Effector memory CD4-positive, alpha-beta T cell (primary cell): Measurements from ENCODE around the gene HLA-DMA.

Experiments used
- DNase-seq, 3 donors: peaks; one replicate each; pipeline ENCODE4 v3.0.0-alpha.2; 2020
- H3K27ac ChIP-seq: 2 replicates; pipeline ENCODE4 v1.7.0; 2013; ENCODE audit warnings: mild to moderate bottlenecking, low read length, moderate library complexity; ENCODE audit not compliant: insufficient read depth, poor library complexity, severe bottlenecking
- H3K27me3 ChIP-seq: replicated peaks from 2 replicates; pipeline ENCODE4 v1.7.0; 2013; ENCODE audit warnings: mild to moderate bottlenecking, low read length; ENCODE audit not compliant: insufficient read depth, control insufficient read depth, poor library complexity, severe bottlenecking
- H3K36me3 ChIP-seq: 2 replicates; pipeline ENCODE4 v1.7.0; 2013; ENCODE audit warnings: mild to moderate bottlenecking, low read length, moderate library complexity; ENCODE audit not compliant: control insufficient read depth, insufficient read depth
- H3K4me1 ChIP-seq: 2 replicates; pipeline ENCODE4 v1.7.0; 2013; ENCODE audit warnings: low read length, mild to moderate bottlenecking; ENCODE audit not compliant: control insufficient read depth, insufficient read depth, poor library complexity, severe bottlenecking
- H3K4me3 ChIP-seq: 2 replicates; pipeline ENCODE4 v1.7.0; 2013; ENCODE audit warnings: low read length, low read depth, mild to moderate bottlenecking; ENCODE audit not compliant: insufficient read depth, poor library complexity, severe bottlenecking
- H3K9me3 ChIP-seq: 2 replicates; pipeline ENCODE4 v1.7.0; 2013; ENCODE audit warnings: mild to moderate bottlenecking, low read length, moderate library complexity; ENCODE audit not compliant: control insufficient read depth
- total RNA-seq, 3 donors: gene quantifications; one replicate each; lab custom pipeline; 2026; lab: John Stamatoyannopoulos, UW

The HLA-DMA gene
- total RNA-seq = 6.1 to 14.1 (median 6.5) reads per million in 3 donors

DNA sequence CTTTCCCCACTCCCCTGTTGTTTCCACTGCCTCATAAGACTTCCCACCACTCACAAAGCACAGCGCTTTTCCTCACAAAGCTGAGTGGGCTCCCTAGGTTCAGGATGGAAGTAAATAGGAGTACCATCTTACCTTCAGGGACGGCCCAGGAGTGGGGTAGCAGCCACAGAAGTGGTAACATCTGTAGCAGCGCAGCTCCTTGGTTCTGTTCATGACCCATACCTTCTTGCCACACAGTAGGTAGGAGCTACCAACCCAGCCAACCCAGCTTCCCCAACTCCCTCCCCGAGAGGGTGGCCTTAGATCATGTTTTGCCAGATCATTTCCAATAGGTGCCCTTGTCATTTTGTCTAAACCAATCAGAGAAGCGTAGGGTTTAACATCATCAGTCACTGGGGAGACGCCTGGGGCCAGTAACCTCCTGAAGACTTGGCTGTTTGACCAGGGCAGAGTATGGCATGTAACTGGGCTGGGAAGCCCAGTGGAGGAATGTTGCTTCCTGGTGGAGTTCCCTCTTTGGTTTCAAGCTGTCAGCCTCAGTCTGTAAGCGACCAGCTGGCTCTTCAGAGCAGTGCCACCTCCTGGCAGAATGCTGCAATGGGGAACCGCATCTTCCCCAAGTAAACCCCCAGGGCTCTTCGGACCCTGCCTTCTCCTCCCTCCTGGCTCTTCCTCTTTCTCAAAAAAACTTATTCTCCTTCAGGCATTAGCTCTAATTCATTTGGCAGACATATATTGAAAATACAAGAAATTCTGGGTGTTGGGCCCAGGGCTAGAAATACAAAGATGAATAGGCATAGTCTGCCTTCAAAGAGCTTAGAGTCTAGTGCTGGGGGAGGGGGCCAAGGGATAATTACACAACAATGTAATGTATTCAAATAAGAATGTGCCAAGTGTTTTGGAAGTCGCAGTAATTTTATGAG, at the start of gene HLA-DMA:
Gene HLA-DMA (minus strand): TSS at position 281 of the 923 bp plus-strand sequence. CDS start 61 bp downstream, at position 220.
- DNase-seq = peak; percentile 52 to 70 (median 70)
- no peaks in the 10 kb centered on the region for H3K27me3 ChIP-seq
- peak within 1 kb of the TSS; percentile 37 for H3K4me3 ChIP-seq
- H3K4me1 ChIP-seq = peaks cover 7% of the 10 kb centered on the region
- no peaks in the 10 kb centered on the region for H3K36me3 ChIP-seq
- H3K9me3 ChIP-seq = no peaks in the 10 kb centered on the region
- peak within 1 kb of the TSS; percentile 19 for H3K27ac ChIP-seq

DNA sequence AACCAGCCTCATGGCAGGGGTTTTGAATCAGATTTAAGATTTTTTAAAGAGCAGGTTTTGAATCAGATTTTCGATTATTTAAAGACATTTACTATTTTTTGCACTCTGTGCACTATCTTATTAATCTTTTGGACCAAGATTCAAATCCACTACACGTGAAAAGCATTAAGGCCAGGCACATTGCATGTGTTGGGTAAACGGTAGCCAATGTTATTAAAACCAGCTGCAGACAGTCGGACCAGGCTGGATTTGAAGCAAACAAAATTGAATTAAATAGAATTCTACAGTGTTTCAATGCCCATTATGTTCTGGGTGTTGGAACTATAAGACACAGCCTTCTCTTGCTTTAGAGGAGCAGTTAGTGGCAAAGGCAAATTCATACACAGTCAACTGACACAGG, 48.8 kb upstream of the HLA-DMA start:
- Histone ChIP-seq H3K9me3 (no peaks in the 10 kb centered on the region), H3K27ac (no peak overlapping the region), H3K4me1 (no peaks in the 10 kb centered on the region), H3K36me3 (no peaks in the 10 kb centered on the region), H3K4me3 (no peak overlapping the region), H3K27me3 (no peaks in the 10 kb centered on the region)
- no peak for DNase-seq

DNA sequence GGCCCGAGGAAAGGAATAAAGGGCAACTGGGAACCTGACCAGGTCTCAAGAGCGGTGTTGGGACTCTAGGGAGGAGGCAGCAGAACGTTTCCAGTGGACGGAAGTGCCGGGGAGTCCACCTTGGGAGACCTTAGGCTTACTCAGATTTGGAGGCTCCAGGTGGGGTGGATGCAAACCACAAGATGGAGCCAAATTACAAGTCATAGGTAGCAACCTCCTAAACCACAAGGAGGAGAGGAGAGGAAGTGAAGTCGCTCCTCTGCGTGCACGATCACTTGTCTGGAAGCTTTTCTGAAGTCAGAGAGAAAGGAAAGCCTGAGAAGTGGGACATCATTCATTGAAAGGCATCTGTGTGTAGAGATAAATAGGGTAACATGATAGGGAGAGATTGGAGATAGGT, 47.2 kb upstream of the HLA-DMA start:
- Histone ChIP-seq H3K27me3 (no peaks in the 10 kb centered on the region), H3K4me1 (no peaks in the 10 kb centered on the region), H3K4me3 (no peak overlapping the region), H3K36me3 (no peaks in the 10 kb centered on the region), H3K9me3 (no peaks in the 10 kb centered on the region), H3K27ac (no peak overlapping the region)
- DNase-seq = no peak

DNA sequence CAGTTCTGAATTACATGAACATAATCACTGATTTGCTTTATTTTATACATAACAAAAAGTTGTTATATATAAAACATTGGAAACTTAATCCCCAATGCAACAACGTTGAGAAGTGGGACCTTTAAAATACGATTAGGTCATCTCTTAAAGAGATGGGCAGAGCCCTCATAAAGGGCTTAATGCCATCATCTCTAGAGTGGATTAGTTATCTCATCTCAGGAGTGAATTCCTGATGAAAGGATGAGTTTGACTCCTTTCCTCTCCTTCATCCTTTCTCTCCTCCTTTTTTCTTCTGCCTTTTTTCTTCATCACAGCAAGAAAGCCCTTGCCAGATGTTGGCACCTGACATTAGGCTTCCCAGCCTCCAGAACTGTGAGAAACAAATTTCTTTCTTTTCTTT, 42.6 kb upstream of the HLA-DMA start:
- H3K27ac ChIP-seq = no peak overlapping the region
- no peaks in the 10 kb centered on the region for H3K27me3 ChIP-seq
- no peak overlapping the region for H3K4me3 ChIP-seq
- no peaks in the 10 kb centered on the region for H3K36me3 ChIP-seq
- no peaks in the 10 kb centered on the region for H3K4me1 ChIP-seq
- DNase-seq = no peak
- H3K9me3 ChIP-seq = no peaks in the 10 kb centered on the region

DNA sequence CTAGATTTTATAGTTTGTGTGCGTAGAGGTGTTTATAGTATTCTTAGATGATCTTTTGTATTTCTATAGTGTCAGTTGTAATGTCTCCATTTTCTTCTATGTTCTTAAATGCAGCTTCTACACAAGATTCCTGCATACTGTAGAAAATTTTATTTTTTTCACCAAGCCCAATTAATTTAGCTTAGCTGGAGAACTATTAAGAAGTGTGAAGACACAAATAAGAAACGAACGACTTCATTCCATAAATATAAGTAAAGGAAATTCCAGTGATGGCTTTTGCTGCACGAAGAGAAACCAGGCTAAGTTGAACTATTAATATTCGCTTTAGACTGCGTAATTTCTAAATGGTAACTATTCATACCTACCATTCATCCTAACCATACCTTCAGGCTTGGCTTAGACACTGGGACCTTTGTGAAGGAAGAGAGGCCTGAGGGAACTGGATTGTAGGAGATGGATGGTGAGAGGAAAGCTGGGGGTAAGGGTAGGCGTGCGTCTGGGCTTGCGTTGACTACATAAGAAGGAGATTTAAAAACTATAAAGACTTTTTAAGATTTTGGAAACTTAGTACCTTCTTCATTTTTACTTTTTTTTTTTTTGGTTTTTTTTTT, 40.6 kb upstream of the HLA-DMA start:
- DNase-seq = no peak
- no peaks in the 10 kb centered on the region for H3K9me3 ChIP-seq
- no peak overlapping the region for H3K4me3 ChIP-seq
- no peak overlapping the region for H3K27ac ChIP-seq
- no peaks in the 10 kb centered on the region for H3K36me3 ChIP-seq
- H3K4me1 ChIP-seq = no peaks in the 10 kb centered on the region
- no peaks in the 10 kb centered on the region for H3K27me3 ChIP-seq

DNA sequence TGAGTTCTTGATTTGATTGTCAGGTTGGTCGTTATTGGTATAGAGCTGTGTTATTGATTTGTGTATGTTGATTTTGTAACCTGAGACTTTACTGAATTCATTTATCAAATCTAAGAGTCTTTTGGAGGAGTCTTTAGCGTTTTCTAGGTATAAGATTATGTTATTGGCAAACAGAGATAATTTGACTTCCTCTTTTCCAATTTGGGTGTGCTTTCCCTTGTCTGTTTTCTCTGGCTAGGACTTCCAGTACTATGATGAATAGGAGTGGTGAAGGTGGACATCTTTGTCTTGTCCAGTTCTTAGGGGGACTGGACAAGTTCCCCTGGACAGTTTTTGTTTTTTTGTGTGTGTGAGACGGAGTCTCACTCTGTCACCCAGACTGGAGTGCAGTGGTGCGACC, 39.1 kb upstream of the HLA-DMA start:
- Histone ChIP-seq H3K4me3 (no peak overlapping the region), H3K27me3 (no peaks in the 10 kb centered on the region), H3K9me3 (no peaks in the 10 kb centered on the region), H3K27ac (no peak overlapping the region), H3K36me3 (no peaks in the 10 kb centered on the region), H3K4me1 (no peaks in the 10 kb centered on the region)
- no peak for DNase-seq

DNA sequence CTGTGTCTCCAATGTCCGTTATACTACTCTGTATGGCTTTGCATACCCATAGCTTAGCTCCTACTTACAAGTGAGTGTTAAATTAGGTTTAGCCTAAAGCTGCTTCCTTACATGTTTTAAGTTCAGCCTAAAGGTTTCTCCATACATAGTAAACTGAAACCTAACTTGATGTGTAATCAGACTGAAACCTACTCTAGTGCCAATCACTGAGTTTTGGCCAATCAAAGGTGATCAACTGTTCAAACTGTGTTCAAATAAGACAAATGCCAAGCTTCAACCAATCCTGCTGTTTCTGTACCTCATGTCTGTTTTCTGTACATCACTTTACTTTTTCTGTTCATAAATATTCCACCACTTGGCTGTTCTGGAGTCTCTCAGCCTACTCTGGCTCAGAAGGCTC, 36.5 kb upstream of the HLA-DMA start:
- Histone ChIP-seq H3K27ac (no peak overlapping the region), H3K9me3 (no peaks in the 10 kb centered on the region), H3K27me3 (no peaks in the 10 kb centered on the region), H3K36me3 (no peaks in the 10 kb centered on the region), H3K4me1 (no peaks in the 10 kb centered on the region), H3K4me3 (no peak overlapping the region)
- no peak for DNase-seq

DNA sequence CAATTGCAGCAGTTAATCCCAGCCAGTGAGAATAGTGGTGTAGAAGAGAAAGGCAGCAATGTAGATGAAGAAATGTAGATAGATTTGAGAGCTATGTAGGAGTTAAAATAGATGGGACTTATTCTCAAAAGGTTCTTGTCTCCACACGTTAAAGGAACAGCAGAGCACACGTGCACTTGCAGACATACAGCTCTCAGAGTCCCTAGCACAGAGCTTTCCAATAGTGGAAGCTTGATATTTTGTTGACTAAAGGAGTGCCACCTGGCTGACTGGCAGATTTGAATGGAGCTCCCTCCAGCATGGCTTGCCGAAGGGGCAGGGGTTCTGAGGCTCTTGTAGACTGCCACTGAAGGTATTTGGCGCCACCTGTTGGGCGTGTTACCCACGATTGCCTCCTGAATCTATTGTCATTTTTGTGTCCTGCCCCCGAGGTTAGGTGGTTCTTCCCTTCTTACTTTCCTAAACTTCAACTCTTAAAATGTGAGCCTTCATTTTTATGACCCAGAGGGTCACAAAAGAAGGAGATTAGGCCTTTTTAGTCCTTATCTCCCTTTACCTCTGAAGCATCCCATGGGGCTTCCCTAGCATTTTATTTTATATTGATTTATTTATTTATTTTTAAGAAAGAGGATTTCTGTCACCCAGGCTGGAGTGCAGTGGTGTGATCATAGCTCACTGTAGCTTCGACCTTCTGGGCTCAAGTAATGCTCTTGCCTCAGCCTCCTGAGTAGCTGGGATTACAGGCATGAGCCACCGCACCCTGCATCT, 31.9 kb upstream of the HLA-DMA start:
- no peaks in the 10 kb centered on the region for H3K4me1 ChIP-seq
- no peaks in the 10 kb centered on the region for H3K9me3 ChIP-seq
- no peak overlapping the region for H3K27ac ChIP-seq
- H3K4me3 ChIP-seq = no peak overlapping the region
- DNase-seq = peak; percentile 74 to 83 (median 74)
- H3K36me3 ChIP-seq = peaks cover 19% of the 10 kb centered on the region
- no peaks in the 10 kb centered on the region for H3K27me3 ChIP-seq

DNA sequence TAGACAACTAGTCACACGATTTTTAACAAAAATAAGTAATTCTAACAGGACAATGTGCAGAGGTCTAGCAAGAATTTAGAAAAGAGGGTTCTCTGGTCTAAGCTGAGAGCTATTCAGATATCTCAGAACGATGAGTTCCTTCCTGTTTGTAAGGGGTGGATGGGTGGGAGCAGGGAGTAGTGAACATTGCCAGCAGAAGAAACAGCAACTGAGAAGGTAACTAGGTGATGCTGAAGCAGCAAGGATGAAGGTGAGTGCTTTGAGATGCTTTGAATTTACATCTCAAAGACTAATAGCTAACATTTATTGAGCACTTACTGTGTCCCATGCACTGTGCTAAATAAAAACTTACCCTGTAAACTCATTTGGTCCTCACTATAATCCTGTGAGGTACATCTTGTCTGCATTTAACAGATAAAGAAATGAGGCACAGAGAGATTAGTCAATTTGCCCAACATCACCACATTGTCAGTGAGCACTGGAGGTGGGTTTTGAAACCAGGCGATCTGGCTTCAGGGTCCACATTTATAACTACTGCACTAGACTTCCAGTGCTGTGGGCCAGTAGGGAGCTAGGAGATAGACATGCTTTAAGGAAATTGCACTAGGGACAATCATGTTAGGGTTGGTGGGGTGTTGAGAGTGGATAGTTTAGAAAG, 31.2 kb upstream of the HLA-DMA start:
- Histone ChIP-seq H3K36me3 (peaks cover 26% of the 10 kb centered on the region), H3K4me1 (no peaks in the 10 kb centered on the region), H3K9me3 (no peaks in the 10 kb centered on the region), H3K27me3 (no peaks in the 10 kb centered on the region), H3K4me3 (no peak overlapping the region), H3K27ac (no peak overlapping the region)
- no peak for DNase-seq
